Activated CD4-positive, alpha-beta T cell treated with anti-CD3 and anti-CD28 coated beads for 48 hours (primary cell): Measurements from ENCODE around the gene ANKH.
"Not testable (repeated sequence)": the region's sequence is repeated elsewhere in the genome, so short reads cannot be mapped to it uniquely, and the experiment has no call there.

ENCODE experiments used
- DNase-seq: peaks from one replicate; pipeline ENCODE4 v3.0.0-alpha.2; 2020

ANKH gene

GRCh38 chr5:14824499-14824898 lies 47.1 kb downstream of the ANKH start:
- no peak for DNase-seq

GRCh38 chr5:14821100-14821845 lies 50.3 kb downstream of the ANKH start:
- DNase-seq = no peak

- DNase-seq = no peak
Observed at GRCh38 chr5:14818931-14819790, 52.4 kb downstream of the ANKH start.

- DNase-seq = not testable (repeated sequence)
Observed at GRCh38 chr5:14817762-14818136, 53.8 kb downstream of the ANKH start.

- peak; percentile 75 for DNase-seq
Observed at GRCh38 chr5:14816999-14817761, 54.4 kb downstream of the ANKH start.

DNA sequence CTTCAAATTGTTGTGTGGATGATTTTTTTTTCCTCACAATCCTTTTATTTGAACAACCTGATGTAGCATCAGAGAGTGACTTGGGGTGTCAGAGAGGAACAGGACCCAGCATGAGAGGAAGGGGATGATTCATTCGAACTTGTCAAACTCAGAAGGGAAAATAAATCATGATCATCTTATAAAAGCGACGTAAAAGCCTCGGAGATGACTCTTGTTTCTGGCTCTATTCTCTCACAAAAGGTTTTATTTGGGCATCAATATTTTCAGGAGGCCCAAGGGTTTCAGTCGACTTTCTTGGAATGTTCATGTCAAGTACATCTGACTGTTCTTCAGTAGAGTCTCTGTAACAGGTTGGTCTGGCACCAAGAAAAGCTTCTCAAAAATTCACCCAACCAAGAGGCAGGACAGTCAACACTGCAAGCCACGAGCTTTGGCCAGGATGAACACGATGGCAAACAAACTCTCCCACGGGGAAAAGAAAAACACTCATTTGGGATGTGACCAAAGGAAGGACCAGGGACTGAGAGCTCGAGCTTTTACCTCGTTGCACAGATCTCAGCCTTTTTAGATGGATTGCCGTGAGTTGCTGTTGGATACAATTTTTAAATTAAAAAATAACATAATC lies 55.1 kb downstream of the ANKH start:
- no peak for DNase-seq

DNA sequence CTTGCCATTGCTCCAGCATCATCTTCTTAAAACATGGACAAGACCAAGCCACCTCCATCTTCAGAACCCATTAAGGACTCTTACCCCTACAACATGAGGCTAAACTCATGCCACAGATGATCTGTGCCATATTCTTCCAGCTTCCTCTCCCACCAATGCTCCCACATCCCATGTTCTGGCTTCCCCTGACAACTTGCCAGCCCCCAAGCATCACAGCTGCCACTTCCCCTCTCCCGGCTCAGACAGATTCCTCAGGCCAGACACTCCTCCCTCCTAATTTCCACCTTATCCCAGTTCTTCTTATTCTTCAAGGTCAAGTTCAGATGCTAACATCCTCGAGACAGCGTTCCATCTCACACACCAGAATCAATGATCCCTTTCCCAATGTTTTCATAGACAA lies 57.8 kb downstream of the ANKH start:
- DNase-seq = no peak

DNA sequence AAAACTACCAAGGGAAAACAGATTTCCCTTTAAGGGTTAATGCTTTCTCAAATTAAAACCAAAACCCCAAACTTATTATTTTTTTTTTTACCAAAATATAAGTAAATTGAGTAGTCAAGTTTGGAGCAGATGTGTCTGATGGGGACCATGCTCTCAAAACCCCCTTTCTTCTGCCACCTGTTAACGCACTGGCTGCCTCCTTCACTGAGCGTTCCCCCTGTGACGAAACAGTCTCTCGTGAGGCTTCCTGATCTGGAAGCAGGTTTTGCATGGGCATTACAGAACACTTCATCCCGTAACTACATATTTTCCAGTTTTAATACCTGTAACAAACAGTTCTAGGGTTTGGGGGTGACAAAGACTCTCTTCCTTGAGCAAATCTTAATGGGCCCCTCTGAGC lies 59.4 kb downstream of the ANKH start:
- DNase-seq = no peak

- no peak for DNase-seq
Observed at GRCh38 chr5:14810928-14811572, 60.5 kb downstream of the ANKH start.

DNA sequence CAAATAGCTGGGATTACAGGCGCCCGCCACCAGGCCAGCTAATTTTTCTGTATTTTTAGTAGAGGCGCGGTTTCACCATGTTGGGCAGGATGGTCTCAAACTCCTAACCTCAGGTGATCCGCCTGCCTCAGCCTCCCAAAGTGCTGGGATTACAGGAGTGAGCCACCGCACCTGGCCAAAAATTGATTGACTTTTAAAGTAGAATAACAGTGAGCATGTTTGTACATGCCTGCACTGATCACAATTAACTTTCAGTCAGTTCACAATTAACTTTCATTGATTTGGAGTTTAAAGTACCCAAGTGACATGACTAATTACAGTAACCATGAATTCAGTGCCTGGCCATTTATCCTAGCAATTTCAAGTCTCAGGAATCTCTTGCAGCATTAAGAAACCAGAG lies 61.3 kb downstream of the ANKH start:
- no peak for DNase-seq

GRCh38 chr5:14809369-14810155 lies 62.0 kb downstream of the ANKH start:
- DNase-seq = peak; percentile 86

- no peak for DNase-seq
Observed at GRCh38 chr5:14807471-14807870, 64.1 kb downstream of the ANKH start.

- DNase-seq = no peak
Observed at GRCh38 chr5:14806456-14806855, 65.1 kb downstream of the ANKH start.

- no peak for DNase-seq
Observed at GRCh38 chr5:14802541-14802940, 69.0 kb downstream of the ANKH start.

DNA sequence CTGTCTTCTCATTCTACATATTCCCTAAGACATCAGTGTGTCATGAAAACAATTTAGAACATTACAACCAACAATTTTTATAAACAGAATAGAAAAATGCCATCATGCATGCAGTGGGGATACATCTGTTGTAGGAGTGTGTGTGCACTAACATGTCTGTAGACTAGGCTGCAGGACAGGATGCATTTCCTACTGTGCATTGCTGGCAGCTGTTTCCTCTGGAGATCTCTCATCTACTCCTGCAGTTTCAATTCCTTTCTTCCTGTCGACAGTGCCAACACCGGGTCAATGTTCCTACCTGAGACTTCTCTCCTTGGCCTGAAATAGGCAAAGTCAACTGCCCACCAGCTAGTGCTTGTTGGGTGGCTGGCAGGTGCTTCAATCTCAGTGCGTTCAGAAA lies 69.8 kb downstream of the ANKH start:
- DNase-seq = no peak

DNA sequence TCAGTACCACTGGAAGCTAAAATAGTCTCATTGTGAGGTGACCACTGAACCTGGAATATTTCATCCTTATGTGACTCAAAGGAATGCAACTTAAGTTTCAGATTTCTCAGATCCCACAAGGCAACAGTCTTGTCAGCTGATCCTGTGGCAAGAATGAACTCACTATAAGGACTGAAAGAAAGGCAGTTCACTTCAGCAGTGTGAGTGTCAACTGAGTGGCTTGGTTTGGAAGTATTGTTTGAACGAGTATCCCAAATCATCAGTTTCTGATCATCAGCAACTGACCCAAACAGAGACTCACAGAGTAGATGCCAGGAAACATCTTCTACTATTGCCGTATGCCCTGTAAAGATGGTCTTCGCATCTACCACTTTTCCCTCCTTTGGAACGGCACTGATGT lies 74.2 kb downstream of the ANKH start:
- not testable (repeated sequence) for DNase-seq

GRCh38 chr5:14794583-14795230 lies 76.9 kb downstream of the ANKH start:
- DNase-seq = no peak

GRCh38 chr5:14793851-14794250 lies 77.7 kb downstream of the ANKH start:
- DNase-seq = no peak

GRCh38 chr5:14790911-14791310 lies 80.7 kb downstream of the ANKH start:
- DNase-seq = no peak

DNA sequence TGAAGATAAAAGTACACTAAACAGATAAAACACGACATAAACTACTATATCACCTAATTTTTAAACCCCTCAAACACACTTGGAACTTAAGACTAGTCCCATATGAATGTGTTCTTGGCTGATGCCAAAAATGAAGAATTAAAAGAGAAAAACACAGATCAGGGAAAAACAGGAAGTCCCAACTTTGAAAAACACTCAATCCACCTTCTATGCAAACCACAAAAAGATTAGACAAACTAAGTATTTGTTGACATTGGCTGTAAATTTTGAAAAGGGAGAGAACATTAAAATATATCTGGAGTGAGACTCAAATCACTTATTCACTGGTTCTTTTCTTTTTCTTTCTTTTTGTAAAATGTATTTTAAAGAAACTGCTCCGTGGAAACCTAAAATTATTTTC lies 81.4 kb downstream of the ANKH start:
- DNase-seq = no peak
